ENCODE data around the gene SLC11A2.
"Not testable (repeated sequence)": the region's sequence is repeated elsewhere in the genome, so short reads cannot be mapped to it uniquely, and the experiment has no call there.

SLC11A2 gene

GRCh38 chr12:50933459-50934124, 92.6 kb downstream of the SLC11A2 start:
- TF ChIP-seq ZC3H10 (CRISPR knock-in tag; IDR thresholded peaks at IDR 0.05) (no peak), TCF4 (CRISPR knock-in tag; IDR thresholded peaks at IDR 0.05; ENCODE audit: borderline replicate concordance) (no peak), CREB5 (CRISPR knock-in tag; IDR thresholded peaks at IDR 0.05; ENCODE audit: low read depth) (no peak), ARNTL (CRISPR knock-in tag; IDR thresholded peaks at IDR 0.05; ENCODE audit: borderline replicate concordance, low read depth) (no peak)
- ATAC-seq: no peak

GRCh38 chr12:50932787-50933280, 93.3 kb downstream of the SLC11A2 start:
- no peak for ATAC-seq
- no peak for TF ChIP-seq OSR1 (CRISPR knock-in tag; IDR thresholded peaks at IDR 0.05)
- no peak for TF ChIP-seq GLIS3 (CRISPR knock-in tag; IDR thresholded peaks at IDR 0.05)
- no peak for TF ChIP-seq ZFP30 (CRISPR knock-in tag; IDR thresholded peaks at IDR 0.05)
- TF ChIP-seq ESRRG (CRISPR knock-in tag; IDR thresholded peaks at IDR 0.05): no peak
- TF ChIP-seq ZNF8 (CRISPR knock-in tag; IDR thresholded peaks at IDR 0.05): no peak
- TF ChIP-seq ISL1 (CRISPR knock-in tag; IDR thresholded peaks at IDR 0.05): no peak
- no peak for TF ChIP-seq CREB5 (CRISPR knock-in tag; IDR thresholded peaks at IDR 0.05; ENCODE audit: low read depth)
- no peak for TF ChIP-seq POU6F1 (CRISPR knock-in tag; IDR thresholded peaks at IDR 0.05; ENCODE audit: borderline replicate concordance, low read depth)

GRCh38 chr12:50930477-50930876, 95.7 kb downstream of the SLC11A2 start:
- not testable (repeated sequence) for ATAC-seq

GRCh38 chr12:50929831-50930230, 96.4 kb downstream of the SLC11A2 start:
- ATAC-seq: no peak
- TF ChIP-seq CSRNP3 (CRISPR knock-in tag; IDR thresholded peaks at IDR 0.05) (no peak), OSR1 (CRISPR knock-in tag; IDR thresholded peaks at IDR 0.05) (no peak), TCF4 (CRISPR knock-in tag; IDR thresholded peaks at IDR 0.05; ENCODE audit: borderline replicate concordance) (no peak), ZNF70 (CRISPR knock-in tag; IDR thresholded peaks at IDR 0.05) (no peak)
